ENCODE data around the gene PRKCQ. TPM values are rescaled to one million over a fixed set of nuclear protein-coding genes. Genes with fewer than 3 reads are reported as not detected.
A peak's percentile ranks its signal among the peaks of the same experiment; 100 is the strongest.

PRKCQ gene
- total RNA-seq, 1 donor, result under 0.01 TPM

- DNase-seq (ENCODE audit: low read depth), result no peak
- no peak for TF ChIP-seq CTCF (IDR thresholded peaks at IDR 0.05; ENCODE audit: insufficient read depth, low read depth, low read length)
Observed at GRCh38 chr10:6530966-6531365, 49.1 kb downstream of the PRKCQ start.

GRCh38 chr10:6530211-6530840, 49.8 kb downstream of the PRKCQ start:
- DNase-seq (ENCODE audit: low read depth), result no peak
- TF ChIP-seq CTCF (IDR thresholded peaks at IDR 0.05; ENCODE audit: insufficient read depth, low read depth, low read length), result no peak

More at GRCh38 chr10:6530966-6531365, 49.1 kb downstream of the PRKCQ start:
- no peak overlapping the region for H3K4me3 ChIP-seq (ENCODE audit: low read depth, low read length)

GRCh38 chr10:6528198-6528950, 51.7 kb downstream of the PRKCQ start:
- TF ChIP-seq CTCF (IDR thresholded peaks at IDR 0.05; ENCODE audit: insufficient read depth, low read depth, low read length), result no peak
- no peak for DNase-seq (ENCODE audit: low read depth)
- no peak overlapping the region for H3K4me3 ChIP-seq (ENCODE audit: low read depth, low read length)

More at GRCh38 chr10:6530211-6530840, 49.8 kb downstream of the PRKCQ start:
- no peak overlapping the region for H3K4me3 ChIP-seq (ENCODE audit: low read depth, low read length)

GRCh38 chr10:6525599-6526165, 54.4 kb downstream of the PRKCQ start:
- no peak overlapping the region for H3K4me3 ChIP-seq (ENCODE audit: low read depth, low read length)
- no peak for TF ChIP-seq CTCF (IDR thresholded peaks at IDR 0.05; ENCODE audit: insufficient read depth, low read depth, low read length)
- peak; percentile 2 for DNase-seq (ENCODE audit: low read depth)

GRCh38 chr10:6522230-6522629, 57.8 kb downstream of the PRKCQ start:
- H3K4me3 ChIP-seq (ENCODE audit: low read depth, low read length), result no peak overlapping the region
- no peak for TF ChIP-seq CTCF (IDR thresholded peaks at IDR 0.05; ENCODE audit: insufficient read depth, low read depth, low read length)
- no peak for DNase-seq (ENCODE audit: low read depth)

GRCh38 chr10:6520138-6520537, 59.9 kb downstream of the PRKCQ start:
- no peak for DNase-seq (ENCODE audit: low read depth)
- H3K4me3 ChIP-seq (ENCODE audit: low read depth, low read length), result no peak overlapping the region
- TF ChIP-seq CTCF (IDR thresholded peaks at IDR 0.05; ENCODE audit: insufficient read depth, low read depth, low read length), result no peak
